Suppressor macrophage treated with lipopolysaccharide for 1 hour (primary cell): ENCODE results near the gene SIGLEC6.

Experiments
- DNase-seq, 3 donors: peaks; one replicate each; pipeline ENCODE4 v3.0.0-alpha.2; 2020 to 2022

The SIGLEC6 gene

DNA sequence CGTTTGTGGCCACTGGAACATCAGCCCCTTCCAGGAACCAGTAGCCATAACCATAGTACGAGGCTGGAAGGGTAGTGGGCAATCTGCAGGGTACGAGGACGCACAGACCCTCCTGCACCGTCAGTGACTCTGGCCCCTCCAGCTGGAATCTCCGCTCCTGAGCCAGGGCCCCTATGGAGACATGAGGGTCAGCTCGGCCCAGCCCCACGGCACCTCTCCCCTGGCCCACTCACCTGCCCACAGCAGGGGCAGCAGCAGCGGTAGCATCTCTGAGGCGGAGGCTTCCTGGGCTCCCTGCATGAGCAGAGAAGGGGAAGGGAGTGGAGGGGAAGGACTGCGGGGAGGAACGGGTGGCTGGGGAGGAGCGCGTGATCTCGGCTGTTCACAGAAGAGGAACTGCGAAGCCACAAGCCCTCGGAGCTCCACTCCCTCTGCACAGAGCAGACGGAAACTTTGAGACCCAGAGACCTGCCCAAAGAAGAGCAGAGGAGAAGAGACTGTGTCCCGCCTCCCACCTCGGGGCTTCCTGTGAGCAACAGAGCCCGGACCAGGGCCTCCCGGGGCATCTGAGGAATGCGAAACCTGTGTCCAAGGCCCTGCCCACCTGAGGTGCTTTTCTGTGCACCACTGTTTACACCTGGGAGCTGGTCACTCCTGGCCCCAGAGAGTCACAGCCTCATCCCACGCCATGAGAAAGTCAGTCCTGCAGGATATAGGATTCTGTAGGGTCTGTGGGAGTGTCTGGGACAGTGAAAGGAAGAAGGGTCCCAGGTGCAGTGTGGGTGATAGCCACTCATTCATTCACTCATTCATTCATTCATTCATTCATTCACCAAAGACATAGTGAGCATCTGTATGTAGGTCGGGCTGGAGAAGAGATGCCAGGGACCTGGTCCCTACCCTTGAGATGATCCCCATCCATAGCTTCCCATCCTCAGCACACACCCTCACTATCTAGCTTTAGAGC lies at the start of gene SIGLEC6:
Gene SIGLEC6, minus strand, starts transcription at position 322 of the 967 bp plus-strand sequence. Its CDS starts 22 bp downstream, at position 300.
- DNase-seq, result peak; percentile 90 to 95 (median 92)

DNA sequence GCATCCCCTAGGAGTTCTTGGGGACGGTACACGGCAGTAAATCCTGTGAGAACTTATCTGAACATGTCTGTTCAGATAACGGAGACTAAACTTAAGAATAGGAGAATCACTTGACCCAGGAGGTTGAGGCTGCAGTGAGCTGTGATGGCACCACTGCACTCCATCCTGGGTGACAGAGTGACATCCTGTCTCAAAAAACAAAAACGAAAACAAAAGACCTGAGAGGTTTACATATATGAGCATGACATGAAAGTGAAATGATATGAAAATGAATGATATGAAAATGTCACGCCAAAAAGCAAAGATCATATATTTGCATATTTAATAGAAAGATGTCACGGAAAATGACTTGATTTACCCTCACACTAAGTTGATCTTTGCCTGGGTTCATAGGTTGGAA lies 45.4 kb upstream of the SIGLEC6 start:
- no peak for DNase-seq

DNA sequence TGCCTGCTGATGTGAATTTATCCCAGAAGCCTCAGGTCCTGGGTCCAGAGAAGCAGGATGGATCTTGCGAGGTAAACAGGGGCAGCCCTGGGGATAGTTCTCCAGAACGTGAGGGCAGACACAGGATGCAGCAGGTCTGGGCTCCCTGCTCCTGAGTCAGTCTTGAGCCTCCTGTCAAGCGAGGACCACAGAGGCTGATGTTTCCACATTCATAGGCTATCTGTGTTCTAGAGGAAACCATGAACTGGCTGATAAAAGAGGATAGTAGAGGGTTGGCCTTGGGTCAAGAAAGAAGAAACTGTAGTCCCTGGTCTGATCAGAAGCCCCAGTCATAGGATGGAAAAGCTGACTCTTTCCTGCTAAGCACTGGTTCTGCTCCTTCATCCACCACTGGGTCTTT lies 41.9 kb upstream of the SIGLEC6 start:
- no peak for DNase-seq

DNA sequence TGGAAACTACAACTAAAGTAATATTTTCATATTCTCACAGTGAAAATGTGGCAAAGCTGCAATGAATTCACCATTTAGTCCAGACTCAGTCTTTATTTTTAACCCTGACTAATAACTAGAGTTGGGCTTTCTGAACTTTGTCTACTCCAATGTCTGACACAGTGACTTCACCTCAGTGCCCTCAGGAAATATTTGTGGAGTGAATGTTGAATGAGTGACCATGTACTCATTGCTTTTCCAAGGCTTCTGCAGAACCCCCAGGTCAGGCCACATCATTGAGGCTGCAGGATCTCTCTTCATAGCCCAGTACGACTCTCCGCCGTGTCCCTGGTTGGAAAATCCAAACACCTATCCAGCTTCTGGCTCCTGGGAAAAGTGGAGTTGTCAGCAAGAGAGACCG lies 41.4 kb upstream of the SIGLEC6 start:
- no peak for DNase-seq

DNA sequence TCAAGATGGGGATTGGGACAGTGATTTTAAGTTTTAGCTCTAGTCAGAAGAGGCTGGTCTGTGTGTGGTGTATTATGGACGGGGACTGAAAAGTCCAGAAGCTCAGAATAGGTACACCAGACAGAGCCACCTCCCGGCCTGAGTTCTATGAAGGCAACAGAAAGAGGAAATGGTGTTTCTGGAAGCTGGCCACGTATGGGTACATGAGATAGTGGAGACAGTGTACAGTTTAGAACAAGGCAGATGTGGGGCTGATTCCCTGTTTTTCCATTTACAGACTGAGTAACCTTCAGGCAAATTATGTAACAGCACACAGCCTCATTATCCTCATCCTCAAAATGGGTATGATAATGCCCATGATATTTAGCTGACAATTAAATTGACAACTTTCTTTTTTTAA lies 40.9 kb upstream of the SIGLEC6 start:
- DNase-seq, result peak; percentile 21 to 31 (median 28)

DNA sequence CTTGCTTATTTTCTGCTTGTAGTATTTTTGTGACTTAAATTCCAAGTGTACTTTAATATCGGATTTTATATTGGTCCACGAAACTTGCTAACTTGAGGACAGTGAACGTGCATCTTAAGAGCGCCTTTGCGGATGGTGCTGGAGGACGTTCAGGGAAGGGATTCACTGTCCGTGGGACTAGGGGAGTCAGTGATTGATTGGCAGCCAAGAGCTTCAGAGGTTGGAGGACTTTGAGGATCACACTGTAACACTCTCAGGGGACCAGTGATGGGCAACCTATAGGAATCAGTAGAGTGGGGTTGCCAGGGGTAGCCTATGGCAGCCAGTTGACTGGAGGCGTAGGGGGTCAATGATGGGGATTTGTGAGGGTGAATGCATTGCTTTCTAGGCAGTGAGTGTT lies 40.1 kb upstream of the SIGLEC6 start:
- no peak for DNase-seq

DNA sequence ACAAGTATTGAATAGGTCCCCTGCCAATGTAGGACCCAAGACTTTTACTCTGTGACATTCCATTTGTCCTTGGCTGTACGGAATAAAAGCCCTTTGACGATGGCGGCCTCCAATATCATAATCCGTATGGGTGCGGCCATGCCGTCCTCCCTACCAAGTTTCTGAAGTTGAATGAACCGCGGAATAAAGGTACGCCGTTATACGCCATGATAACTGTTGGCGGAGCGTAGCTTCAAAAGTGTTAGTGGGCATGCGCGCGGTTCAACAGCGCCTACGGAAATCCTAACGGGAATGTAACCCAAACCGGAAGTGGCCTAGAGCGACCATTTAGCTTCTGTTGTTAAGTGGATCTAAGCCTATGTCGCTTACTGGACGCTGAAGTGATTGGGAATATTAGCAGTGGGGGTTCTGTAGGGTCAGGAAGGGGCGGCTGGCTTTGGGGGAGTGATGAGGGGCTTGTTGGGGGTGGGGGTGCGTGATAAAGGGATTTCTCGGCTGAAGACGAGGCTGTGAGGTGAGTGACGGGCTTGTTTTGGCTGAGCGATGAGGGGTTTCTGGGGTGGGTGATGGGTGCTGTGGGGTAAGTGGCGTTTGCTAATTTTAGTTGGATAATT lies 39.6 kb upstream of the SIGLEC6 start, which contains the start of gene ZNF175:
Gene ZNF175, plus strand, starts transcription at position 322 of the 614 bp plus-strand sequence. CDS start 2,047 bp downstream, outside the sequence.
- DNase-seq, result peak; percentile 94 to 98 (median 98)

DNA sequence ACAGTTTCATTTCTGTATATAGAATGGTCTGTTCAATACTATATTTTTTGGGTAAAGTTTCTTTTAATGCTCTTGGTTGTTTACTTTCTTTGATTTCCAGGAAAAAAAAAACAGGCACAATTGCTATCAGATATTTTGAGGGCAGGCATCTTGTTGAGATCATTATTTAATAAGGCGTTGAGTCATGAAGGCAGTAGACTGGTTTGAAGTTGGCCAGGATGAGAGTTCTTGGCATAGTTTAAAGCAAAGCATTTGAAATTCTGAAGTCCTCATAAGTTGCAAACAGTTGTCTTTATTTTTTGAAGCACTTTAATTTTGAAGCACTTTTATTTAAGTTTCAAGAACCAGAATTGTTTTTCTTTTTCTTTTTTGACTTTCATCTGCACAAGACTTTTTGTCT lies 37.0 kb upstream of the SIGLEC6 start:
- DNase-seq, result no peak

DNA sequence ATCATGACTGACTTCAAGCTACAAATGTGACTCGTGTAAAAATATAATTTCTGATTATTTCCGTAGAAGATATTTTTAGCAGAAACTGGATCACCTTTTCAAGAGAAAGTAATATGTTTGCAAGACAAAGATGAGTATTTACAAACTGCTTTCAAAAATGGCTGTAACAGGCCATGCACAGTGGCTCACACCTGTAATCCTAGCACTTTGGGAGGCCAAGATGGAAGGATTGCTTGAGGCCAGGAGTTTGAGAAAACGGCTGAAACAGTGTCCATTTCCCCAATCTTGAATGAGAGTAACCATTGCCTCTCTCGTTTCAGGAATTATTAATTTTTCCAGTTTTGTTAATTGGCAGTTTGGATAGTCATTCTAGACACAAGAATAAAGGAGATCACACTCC lies 36.1 kb upstream of the SIGLEC6 start:
- no peak for DNase-seq

DNA sequence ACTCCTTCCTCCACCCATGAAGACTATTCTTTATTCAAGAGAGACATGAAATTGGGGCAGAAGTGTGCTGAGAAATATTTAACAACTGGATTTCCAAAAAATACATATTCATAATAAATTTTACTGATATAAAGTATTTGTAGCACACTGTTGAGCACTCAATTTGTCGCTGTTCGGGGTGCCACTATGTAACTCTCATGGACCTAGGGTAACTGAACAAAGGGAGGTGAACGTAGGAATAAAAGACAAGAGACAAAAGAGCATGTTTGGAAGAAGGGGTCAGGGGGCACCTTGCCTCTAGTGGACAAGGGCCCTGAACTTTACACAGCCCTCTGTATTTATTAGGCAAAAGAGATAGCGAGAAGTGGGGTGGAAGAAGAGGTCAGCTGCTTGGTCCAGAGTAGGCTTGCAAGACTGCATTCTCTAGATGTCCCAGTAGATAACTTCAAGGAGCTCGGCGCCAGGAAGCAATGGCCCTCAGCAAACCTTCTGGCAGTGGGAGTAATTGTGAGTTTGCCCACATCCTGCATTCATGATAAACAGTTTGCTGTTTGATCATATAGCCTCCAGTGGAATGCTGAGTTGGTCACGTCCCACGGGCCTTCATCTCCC lies 35.1 kb upstream of the SIGLEC6 start:
- DNase-seq, result no peak

DNA sequence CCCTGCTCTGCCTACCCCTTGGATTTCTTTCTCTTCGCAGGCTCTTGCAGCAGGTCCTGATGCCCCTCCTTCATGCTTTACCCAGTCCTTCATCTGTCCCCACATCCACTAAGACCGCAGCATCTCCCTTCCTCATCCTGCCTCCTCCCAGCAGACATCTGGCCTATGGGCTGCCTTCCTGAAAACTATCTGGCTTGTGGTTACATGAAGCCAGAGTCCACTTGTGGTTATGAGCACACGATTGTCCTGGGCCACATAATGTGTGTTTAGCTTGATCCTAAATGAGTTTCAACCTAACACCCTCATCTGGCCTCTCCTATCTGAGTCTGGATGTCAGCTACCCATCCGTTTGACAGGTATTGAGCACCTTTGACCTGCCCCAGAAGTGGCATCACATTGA lies 34.1 kb upstream of the SIGLEC6 start:
- DNase-seq, result no peak

DNA sequence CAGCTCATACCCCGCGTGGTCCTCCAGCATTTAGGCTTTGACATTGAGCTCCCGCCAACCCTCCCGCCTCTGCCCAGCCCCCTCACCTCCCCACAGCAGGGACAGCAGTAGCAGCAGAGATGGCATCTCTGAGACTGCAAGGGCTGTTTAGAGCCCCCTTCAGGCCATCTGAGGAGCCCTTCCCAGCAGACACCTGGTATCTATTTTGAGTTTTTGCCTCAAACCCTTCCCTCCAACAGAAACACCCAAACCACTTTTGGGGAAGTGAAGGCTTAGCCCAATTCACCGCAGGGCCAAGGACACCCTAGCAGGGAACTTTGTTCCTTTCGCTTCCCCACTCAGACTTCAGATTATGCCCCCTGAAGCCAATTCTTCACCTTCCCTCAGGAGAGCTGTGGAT lies 33.3 kb upstream of the SIGLEC6 start:
- peak in 2 of 3 donors; percentile 32 to 38 for DNase-seq

DNA sequence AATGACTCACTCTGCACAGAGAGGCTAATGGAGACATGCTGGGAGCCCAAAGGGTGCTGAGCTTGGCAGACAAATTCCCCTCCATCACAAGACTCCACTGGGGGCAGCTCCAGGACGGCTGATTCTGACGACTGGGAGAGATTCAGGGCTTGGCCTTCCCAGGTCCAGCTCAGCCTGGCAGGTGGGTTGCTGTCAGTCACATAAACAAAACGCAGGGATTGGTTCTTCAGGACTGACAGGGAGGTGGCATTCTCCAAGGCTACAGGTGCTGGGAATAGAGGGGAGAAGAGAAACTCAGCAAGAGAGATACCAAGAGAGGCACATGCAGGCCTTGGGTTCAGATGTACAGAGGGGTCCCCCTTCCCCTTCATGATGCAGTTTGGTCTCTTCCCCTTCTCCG lies 28.9 kb upstream of the SIGLEC6 start:
- no peak for DNase-seq

DNA sequence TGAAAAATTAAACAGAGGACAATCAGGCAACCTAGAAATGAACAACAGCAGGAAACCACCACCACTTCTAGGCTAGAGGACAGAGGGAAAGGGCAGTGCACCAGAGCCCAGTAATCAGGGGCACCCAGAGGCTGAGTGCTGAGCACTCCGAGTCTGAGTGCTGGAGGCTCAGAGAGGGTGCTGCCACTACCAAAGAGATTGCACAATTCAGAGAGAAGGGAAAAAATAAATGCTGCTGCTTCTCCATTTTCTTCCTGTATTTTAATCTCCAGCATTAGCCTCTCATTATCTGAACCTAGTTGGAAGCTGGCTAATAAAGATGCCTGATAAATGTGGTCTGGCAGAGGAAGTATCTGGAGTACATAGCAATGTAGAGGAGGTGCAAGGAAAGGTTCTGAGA lies 27.8 kb upstream of the SIGLEC6 start:
- no peak for DNase-seq

DNA sequence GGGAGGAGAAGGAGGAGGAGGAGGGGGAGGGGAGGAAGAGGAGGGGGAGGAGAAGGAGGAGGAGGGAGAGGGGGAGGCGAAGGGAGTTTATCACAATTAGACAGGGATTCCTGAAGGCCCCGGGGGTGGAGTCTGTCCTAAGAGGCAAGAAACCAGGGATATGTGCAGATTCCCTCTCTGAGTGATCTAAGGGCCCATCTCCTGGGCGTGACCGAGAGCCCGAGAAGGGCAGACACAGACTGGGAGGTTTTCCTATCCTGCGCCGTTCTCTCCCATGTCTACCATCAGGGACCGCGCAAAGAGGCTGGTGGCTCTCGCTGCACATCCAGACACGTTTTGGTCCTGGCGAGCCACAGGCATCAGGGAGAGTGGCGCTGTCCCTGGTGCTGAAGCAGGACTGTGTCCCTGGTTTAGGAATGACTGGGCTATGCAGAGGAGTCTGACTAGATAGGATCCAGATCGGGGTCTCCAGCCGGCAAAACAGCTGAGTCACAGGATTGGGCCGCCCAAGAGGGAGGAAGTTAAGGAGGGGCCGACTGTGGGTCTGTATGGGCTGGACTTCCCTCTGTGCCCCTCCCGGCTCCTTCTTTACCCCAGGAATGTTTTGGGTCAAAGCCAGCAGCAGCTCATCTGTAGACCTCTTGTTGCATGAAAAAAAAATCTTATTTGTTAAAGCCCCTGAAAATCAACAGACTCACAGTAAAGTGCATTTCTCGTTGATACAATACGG lies 21.7 kb upstream of the SIGLEC6 start:
- DNase-seq, result peak; percentile 78 to 91 (median 84)

DNA sequence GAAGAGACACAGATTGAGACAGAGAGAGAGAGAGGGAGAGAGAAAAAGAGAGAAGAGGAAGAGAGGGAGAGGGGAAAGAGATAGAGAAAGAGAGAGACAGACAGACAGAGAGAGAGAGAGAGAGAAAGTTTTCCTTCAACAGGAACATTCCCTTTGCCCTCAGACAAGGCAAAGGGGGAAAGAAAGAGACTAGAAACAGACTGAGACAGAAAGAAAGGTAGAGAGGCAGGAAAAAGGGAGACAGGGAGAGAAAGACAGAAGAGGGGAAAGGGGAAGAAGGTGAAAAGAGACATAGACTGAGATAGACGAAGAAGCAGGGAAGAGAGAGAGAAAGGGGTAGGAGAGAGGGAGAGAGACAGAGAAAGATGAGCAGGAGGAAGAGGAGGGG lies 21.1 kb upstream of the SIGLEC6 start:
- no peak for DNase-seq

DNA sequence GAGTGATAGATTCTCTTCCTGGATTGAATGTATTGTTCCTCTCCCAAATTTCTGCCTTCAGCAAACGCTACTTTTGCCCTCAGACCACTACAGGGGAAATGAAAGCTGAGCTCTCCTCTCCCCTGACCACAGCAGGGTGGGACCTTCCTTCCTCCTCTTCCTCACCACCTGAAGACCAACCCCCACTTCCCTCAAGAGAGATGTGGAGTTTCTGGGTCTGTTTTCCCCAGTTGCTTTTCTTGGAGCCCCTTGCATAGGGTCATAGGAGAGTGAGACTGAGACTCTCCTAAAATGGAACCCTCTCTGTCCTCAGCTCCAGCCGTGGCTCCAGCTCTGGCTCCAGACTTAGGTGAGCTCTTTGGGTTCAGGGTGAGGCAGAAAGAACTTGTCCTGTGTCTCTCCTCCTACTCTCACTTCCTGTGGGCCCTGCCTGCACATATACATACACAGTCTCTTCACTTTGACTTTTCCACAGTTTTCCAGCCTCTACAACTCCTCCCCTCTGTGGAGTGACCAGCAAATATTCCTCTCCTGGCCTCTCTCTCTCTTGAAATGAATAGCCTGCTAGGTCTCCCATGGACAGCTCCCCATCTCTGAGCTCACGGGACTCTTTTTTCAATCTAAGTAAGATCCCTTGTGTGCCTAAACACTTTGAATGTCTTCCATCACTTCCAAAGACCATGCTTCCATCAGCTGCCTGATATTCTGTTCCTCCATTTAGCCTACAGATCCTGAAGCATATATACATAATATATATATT lies 20.4 kb upstream of the SIGLEC6 start:
- DNase-seq, result no peak

DNA sequence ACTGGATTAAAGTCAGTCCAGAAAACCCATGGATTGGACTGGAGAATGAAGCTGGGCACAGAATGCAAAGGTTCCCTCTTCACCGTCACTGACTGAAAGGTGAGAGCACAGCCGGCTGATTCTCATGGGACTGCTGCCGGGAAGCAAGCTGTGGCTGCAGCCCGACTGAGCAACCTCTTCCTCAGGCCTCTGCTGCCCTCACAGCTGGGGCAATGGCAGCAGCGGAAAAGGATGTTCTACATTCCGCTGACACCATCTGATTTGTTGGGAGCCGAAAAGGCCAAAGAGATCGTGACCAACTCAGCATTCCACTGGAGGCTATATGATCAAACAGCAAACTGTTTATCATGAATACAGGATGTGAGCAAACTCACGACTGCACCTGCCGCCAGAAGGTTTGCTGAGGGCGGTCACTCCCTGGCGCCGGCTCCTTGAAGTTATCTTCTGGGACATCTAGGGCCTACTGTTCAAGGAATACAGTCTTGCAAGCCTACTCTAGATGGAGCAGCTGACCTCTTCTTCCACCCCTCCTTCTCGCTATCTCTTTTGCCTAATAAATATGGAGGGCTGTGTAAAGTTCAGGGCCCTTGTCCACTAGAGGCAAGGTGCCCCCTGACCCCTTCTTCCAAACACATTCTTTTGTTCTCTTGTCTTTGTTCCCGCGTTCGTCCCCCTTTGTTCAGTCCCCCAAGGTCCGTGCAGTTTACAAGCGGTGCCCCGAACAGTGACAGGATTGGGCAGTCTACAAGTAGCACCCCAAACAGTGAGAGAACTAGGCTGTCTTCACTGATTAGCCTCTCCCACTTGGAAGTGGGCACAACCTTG lies 19.6 kb upstream of the SIGLEC6 start:
- DNase-seq, result no peak

DNA sequence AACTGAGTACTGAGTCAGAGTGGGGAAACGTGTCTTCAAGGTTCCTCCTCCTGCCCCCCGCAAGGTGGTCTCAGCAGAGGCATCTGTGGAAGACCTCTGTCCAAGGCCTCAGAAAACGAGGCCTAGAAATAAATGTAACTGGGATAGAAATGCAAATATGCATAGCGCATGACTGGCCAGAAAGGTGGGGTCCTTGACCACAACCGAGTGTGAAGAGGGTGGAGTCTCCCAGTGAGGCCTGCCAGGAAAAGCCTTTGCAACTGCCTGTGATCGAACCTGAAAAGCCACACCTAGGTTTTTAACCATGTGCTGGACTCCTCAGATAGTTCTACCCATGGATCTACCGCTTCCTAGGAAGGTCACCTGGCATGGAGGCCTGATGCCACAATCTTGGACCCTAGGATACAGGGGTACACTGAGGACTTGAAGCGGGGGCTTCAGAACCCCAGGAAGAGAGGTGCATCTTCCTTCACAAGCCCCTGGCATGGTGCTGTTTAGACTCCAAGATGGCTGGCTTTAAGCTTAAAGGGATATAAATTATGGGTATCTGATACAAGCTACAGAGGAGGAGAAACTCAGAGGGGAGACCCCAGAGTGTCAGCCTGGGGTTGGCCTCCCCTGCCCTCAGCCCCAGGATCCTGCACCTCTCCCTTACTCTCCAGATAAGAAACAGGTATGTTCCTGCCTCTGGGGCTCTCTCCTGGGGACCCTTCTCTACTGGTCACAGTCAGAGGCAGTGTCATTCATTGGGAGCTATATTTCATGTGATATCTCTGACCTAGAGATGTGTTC lies 18.3 kb upstream of the SIGLEC6 start:
- DNase-seq, result no peak

DNA sequence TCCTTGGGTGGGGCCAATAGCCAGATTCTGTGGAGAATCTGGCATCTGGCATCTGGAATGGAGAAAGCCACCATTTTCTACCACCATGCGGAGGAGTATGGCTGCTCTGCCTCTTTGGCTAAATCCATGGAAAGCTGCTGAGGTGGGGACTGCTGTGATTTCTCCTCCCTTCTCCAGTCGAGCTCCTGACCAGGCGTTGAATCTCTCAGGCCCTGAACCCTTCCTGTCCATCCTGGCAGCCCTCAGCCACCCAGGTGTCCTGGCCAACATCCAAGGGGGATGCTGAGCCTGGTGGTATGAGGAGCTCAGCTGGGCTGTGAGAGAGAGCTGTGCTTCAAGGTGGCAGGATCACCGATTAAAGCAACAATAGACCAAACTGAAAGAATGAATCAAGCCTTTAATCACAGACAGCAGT lies 17.4 kb upstream of the SIGLEC6 start:
- DNase-seq, result no peak
